ENCODE measurements around the gene SNX4. TPM values are rescaled to one million over a fixed set of nuclear protein-coding genes. Genes with fewer than 3 reads are reported as not detected.

Gene SNX4
- total and polyA plus RNA-seq, 4 donors, result 25.9 to 54.6 (median 35.2) TPM

- no peak for TF ChIP-seq CTCF (IDR thresholded peaks at IDR 0.05; ENCODE audit: low read depth, low read length, missing input control)
- TF ChIP-seq JUND (IDR thresholded peaks at IDR 0.05), result no peak
- TF ChIP-seq RAD21 (IDR thresholded peaks at IDR 0.05), result no peak
Measured at GRCh38 chr3:125398952-125399351, 121.0 kb downstream of the SNX4 start (continued).

Small RNA genes lying within 50 kb of the gene (small RNA-seq; reads per million reads assigned to genes)
- not detected for gene RF00019

Other genes with a start within 250 kb of the SNX4 start
- 10 to 100 TPM; 14.6 to 19.5 TPM for gene ZNF148, start 144.9 kb downstream of the SNX4 start, total RNA-seq
- gene ZNF148, start 144.9 kb downstream of the SNX4 start, polyA plus RNA-seq, result 10 to 100 TPM in 1 of 2 donors, 1 to 10 TPM in 1; 4.0 to 20.3 TPM
- gene OSBPL11, start 75.3 kb upstream of the SNX4 start, total RNA-seq, result 10 to 100 TPM; 12.7 to 22.5 TPM
- gene OSBPL11, start 75.3 kb upstream of the SNX4 start, polyA plus RNA-seq, result 1 to 10 TPM; 7.1 to 8.1 TPM